ENCODE measurements around the gene SLC1A2.

Gene SLC1A2
- 0 to 0.31 (median 0.21) reads per million in 4 donors for total RNA-seq

DNA sequence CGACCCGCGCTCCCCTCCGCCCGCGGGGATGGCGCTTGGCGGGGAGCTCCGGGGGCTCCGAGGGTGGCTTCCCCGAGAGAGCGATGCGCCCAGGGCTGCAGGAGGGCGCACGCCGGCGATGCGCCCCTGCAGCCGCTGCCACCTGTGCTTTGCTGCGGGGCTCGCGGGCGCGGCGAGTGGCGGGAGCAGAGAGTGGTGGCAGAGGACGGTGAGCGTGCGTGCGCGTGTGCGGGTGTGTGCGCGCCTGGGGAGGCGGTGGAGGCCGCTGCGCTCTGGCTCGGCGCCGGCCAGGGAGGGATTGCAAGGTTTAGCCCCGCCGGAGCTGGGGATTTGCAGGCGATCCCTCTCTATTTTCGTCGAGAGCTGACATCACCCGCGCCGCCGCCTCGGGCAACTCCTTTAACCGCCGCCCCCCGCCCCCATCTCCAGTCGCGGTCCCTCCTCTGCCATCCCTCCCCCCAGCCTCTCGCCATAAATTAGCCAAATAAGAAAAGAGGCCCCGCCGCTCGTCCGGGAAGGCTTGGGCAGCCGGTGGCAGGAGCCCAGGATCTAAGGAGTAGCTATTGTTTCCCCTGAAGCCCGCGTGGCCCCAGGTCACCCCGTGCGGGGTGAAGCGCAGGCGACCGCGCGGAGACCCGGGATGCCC is at the start of gene SLC1A2:
Gene SLC1A2, minus strand, starts transcription at position 375 of the 646 bp plus-strand sequence. CDS start 592 bp downstream, outside the sequence.
- no peak for DNase-seq

DNA sequence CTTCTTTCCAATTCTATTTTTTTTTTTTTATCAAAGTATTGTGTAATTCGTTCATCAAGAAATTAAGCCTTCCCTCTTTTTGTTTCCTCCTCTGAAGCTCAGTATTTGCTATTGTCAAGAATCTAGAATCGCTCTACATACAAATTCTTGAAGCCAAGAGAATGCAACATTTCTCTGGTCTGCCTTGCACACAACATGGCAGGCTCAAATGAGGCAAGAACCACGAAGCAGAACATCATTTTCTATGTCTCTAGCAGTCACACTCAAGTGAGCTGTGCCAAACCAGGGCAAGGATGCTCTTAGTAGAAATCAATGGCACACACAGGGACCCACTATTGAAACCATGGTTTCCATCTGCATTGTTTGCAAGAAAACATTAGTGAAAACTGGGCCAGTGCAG is 46.7 kb upstream of the SLC1A2 start:
- no peak for DNase-seq

DNA sequence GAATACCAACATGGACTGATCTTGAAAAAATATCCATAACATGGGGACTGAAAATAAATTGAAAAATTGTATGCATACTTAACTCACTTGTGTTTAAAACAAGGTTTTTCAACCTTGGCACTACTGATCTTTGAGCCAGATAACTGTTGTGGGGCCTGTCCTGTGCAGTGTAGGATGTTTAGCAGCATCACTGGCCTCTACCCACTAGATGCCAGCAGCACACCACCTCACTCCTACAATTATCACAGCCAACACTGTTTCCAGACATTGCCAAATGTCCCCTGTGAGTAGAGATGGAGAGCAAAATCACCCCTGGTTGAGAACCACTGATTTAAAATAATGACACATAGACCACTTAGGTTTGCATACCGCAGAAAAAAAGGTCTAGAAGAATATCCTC is 45.0 kb upstream of the SLC1A2 start:
- no peak for DNase-seq

DNA sequence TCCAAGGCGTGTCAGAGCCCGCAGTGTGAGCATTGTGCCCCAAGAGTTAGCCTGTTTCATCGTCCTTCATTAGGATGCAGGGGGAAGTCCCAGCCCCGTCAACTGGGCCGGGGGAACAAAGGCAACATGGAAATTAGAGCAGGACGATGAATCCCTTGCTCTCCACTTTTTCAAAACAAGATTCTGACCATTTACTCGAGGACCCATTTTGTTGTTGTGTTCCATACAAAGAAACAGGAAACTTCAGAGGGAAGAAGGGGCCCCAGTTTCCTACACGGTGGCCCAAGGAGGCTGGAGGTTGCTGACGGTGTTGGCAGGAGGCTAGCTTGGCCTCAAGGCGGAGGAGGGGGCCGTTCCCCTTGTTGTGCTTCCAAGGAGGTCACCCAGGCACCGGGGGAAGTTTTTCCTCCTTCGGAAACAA is 44.0 kb upstream of the SLC1A2 start:
- no peak for DNase-seq

DNA sequence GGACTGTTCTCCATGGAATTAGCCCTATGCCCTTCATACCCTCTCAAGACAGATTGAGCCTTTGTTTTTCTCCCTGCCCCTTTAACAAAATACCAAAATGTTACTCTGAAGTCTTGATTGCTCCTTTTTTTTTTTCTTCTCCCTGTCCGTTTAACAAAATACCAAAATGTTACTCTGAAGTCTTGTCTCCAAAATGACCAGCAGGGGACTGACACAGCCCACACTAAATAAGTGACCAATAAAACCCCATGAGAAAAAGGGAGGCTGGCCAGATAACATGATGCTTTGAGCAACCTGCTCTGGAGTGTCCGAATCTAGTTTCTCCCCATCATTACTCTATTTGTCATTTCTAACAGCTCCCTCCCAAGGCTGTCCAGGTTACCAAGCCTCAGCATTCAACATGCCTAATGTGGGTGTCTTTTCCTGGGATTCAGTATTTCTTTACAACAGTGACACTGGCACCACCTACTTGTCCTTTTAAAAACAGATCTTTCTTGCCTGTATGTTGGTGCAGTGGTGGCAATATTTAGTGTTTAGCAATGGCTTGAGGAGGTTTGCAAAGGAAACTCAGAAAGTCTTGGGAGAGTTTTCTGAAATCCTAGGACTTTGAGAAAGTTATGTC is 42.7 kb upstream of the SLC1A2 start:
- no peak for DNase-seq

DNA sequence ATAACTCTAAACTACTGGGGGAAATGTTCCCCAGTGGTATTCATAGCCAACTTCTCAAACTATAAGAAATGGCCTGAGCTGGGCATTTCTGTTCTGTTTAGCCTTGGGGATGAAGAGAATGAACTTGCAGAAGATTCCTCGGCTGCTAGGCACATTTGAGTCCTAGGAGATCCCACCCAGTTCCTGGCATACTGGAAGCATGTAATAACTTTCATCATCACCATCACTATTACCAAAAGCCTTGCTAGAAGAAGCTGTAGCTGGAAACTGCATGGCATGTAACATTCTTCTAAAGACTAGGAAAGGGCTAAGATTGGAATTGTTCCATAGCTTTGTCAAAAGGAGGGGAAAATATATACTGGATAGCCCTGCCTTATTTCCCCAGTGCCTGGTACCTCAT is 40.1 kb upstream of the SLC1A2 start:
- no peak for DNase-seq

DNA sequence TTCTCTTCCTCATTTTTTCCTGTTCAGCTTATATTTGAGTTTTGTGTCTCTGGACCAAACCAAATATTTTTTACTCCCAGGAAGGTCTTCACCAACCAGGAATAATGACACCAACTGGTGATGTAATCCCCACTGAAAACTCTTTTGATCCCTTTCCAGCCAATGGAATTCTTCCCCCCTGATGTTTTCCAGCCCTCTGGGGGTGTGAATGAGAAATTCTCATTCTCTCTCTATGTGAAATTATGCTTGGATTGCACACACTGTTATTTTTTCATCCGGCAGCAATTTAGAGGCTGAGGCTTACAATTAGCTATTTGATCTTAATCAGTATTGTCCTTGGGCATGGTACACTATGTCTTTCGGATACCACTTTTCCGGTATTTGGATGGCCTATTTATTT is 39.5 kb upstream of the SLC1A2 start:
- DNase-seq: no peak

DNA sequence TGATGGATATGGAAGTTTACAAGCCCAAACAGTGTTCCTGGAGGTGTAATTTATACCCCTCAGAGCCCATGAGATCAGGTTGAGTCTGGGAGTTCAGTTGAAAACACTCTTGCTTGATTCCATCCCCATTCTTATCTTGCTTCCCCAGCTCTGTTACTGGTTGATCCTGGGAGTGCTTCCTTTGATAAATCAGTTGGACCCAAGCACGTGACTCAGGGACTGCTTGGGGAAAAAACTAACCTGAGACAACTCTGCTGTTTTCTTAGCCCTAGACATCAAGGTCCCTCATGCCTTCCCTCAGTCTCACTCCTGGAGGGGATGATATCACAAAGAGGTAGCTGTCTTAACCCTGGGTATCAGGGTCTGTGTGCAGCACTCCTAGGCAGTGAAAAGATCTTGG is 35.0 kb upstream of the SLC1A2 start:
- no peak for DNase-seq

DNA sequence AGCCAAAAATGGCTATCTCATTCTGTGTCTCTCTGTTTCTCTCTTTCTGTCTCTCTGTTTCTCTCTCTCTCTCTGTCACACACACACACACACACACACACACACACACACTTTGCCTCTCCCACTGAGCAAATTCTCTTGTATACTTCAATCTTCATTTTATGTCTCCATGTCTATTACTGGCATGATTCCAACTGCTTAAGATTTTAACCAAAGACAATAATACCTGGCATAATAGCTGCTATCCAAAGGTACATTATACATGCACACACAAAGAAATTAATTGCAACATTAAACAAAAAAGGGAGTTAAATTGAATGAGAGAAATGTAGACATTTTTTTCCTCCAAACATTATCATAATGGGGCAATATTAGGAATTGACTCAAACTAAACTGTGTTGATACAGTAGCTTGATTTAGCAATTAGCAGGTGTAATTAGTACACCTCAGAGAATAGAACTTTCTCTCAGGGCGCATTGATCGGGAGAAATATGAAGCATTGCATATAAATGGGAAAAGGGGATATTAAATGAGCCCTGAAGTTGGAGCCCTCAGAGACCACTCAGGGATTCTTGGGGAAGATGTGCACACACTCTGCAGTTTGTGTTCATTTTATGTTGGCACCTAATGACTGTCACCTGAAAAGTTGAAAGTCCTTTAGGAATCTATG is 17.4 kb upstream of the SLC1A2 start:
- DNase-seq: no peak

DNA sequence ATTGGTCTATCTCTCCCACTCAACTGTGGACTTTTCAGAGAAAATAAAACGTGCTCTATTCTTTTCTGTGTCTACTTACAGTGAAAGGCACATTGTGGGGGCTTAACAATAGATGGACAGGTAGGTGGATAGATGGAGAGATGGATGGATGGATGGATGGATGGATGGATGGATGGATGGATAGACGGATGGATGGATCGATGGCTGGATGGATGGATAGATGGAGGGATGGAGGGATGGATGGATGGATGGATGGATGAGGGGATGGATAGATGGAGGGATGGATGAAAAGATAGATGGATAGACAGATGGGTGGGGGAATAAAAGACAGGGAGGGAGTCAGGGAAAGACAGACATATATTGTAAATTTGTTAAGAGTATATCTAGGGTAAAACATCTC is 14.2 kb upstream of the SLC1A2 start:
- no peak for DNase-seq

DNA sequence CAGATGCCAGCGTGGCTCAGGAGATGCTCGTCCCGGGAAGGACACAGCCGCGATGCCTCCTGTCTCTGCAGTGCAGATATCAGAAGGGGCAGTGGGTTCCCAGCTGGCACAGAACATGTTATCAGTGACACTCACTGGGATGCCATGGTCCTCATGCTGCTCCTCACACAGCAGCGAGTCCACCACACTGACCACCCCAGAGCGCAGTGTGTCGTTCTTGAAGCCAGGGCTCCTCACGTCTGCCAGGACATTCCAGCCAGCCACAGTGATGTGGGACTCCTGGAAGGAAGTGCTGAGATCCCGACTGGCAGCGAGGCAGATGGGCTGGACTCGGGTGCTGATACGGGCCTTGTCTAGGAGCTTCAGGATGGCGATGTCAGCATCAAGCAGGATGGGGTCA is 13.1 kb upstream of the SLC1A2 start:
- DNase-seq: no peak

DNA sequence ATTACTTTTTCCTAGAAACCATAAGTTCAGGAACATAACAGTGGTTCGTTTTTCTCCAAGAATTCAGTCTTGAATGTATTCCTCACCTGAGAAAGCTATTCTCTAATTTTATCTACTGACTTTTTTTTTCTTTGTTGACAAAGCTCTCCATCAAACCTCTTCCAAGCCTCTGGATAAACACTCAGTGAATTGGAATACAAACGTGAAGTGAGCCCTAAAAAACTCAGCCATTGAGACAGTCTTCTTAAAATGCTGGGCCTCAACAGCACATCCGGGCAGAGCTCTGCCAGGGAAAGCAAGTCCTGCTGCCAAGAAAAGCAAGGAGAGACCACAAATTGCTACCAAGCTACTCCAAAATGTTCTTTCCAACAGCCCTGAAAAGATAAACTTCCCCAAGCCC is 7.7 kb upstream of the SLC1A2 start:
- DNase-seq: no peak

DNA sequence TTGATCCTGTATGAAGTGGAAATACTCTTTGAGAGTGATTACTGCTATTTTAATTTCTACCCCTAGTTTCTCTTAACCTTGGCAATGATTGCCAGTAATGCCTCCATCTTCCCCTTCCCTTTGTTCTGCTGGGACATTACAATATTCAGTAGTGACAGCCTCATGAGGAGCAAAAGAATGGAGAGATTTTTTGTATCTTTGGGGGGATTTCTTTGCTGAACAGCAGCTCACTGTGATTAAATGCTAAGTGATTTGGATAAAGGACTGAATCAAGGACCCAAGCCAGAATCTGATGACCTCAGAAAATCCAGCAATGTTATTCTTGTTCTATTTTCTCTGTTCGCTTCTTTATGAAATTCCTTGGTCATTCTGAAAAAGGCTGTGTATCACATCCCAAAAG is 7.0 kb upstream of the SLC1A2 start:
- DNase-seq: no peak

DNA sequence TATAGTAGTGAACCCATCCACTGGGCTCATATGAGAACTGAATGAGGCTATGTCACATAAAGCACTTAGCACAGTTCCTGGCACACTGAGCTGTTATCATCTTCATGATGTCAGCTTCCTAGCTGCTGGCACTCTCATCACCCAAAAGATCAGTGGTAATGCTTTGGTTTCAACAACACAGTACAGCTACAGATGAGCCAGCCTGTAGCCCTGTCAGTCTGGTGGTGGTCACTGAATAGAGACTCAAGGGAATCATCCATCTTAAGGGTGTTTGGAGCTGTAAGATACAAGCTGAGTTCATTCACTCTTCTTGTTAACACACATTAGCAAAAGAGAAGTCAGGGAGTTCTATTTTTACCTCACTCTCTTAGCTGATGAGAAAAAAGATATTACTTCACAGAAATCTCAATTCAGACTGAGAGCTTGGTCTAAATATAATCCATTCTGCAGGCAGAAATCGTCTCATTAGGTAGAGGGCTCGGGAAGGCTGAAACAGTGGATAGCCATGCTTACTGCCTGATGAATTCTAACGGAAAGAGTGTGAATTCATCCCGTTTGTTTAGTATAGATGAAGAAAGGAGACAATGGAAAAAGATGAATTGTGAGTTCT is 6.3 kb upstream of the SLC1A2 start:
- no peak for DNase-seq

DNA sequence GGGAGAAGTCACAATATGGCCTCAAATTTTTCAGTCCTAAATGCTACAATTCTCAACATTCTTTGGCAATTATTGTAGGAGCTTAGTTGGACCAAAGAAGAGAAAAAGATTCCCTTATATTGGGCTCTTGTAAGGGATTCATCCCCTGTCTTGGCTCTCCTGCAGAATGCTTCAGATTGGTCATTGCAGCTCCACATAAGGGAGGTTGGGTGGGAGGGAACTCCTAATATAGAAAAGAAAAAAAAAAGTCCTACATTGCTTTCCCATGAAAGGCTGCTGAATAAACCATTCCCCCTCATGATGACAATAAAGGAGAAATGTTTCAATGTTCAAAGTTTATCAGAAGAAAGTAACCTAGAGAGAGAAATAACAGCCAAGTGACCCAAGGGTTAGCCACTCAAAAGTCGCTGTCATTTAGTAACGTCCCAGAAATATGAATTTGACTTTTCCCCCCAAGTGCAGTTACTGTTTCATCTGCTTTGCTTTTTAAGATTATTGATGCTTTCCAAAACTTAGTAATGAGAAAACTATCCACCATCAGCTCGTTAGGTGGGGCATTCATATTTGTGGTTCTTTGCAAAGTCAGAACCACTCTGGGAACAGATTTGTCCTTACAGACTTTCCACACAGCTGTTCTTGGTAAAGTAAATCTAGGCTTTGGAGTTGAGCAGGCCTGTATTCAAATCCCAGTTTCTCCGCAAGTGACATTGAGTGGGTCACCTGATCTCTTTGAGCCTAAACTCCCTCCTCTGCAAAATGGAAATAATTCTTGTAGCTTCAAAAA is 5.0 kb upstream of the SLC1A2 start:
- DNase-seq: no peak

DNA sequence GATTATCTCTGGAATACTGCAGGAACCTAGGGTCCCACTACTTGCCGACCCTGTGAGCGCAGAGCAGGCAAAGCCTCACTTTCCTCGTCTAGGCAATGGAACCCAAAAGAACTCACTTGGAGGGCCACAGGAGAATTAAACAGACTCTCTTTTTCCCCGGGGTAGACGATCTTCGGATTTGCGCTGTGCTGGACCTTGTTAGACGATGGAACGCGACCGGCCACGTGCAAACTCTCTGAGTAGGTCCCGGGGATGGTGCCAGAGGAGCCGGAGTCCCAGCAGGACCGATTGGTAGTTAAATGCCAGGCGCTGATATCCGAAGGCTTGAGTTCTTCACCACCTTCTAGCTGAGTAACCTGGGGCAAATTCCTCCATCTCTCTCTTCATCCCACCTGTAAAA is 1.0 kb upstream of the SLC1A2 start:
- no peak for DNase-seq

DNA sequence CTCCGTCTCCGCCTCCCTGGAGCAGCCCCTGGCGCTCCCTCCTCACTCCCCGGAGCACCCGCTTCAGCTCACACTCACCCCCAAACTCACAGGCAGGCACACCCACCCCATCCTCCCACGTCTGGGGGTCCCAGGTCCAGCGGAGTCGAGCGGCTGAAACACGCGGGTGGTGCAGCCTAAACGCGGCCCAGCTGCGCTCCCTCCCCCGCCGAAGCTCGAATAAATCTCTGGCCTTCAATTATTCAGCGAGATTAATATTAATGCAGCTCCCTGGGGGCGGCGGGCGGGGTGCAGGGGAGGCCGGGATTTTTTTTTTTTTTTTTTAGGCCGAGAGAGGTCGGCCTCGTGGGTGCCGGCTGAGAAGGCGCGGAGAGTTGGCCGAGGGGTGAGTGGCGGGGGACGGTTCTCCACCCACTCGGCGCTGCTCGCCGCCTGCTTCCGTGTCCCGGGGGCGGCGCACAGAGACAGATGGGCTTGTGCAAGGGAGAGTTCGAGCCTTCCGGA is 524 bp upstream of the SLC1A2 start:
- DNase-seq: no peak

DNA sequence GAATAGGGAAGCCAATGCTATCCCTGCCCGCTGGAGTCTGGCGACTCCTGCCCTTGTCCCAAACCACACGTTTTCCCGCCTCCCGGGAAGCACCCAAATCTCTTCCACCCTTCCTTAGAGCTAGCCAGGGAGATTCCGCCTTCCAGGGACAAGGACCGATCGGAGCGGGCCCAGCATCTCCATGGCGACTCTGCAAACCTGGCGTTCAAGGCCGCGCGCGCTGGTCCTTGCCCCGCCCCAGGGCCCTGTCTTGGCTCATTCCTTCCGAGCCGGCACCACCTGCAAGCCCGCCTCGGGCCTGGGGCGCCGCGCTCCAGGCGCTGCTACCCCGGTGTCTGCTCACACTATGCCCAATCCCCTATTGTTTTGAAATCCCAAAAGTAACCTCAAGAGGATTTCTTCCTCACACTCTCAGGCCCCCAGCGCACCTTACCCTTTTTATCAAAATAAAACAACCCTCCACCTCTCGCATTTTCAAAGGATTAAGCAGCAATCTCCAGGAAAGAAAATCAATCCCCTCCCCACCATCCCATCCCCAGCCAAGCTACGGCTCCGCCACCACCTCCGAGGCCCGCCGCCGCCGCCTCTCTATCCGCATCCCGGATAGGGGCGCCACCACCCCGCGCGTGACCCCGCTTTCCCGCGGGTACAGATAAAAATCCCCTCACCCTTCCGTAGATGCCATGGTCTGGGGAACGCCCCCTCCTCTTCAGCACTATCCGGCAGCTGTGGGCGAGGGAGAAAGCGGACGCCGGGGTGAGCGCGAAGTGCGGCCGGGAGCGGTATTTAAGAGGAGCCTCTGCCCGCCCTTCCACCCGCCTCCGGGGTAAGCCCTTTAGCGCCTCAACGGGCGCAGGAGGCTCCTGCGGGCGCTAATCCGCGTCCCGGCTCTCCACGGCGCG is 825 bp downstream of the SLC1A2 start:
- DNase-seq: no peak

DNA sequence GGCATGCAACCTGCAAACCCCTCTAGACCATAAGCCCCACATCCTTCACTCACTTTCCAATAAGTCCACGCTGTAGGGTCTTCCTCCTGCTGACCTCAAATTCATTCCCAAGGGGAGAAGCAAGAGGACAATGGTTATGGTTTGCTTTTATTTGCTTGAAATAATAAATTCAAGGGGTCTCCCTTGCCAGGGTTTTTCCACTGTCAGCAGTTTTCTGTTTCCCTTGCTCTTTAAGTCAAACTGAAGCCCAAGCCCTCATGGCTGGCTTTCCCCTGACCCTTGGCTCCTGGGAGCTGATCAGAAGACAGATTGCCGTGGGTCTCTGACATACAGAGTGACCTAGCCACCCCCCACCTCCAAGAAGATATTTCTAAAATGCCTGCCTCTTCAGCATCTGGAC is 3.9 kb downstream of the SLC1A2 start:
- DNase-seq: no peak

DNA sequence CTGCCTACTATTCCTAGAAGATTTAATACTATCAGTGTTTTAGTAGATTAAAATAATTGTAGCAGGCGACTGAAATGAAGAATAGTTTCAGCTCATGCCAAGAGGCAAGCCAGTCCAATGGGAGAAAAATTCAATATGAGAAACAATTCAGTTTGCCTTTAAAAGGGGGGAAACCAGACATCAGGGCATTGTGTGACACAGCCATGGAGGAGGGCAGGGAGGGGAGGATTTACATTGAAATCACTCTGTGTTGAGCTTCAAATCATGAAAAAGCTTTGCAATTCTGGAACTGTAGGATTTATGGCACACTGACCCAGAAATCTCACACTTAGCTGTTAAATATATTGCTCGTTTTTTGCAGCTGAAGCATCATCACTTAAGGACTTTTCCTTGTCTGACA is 4.6 kb downstream of the SLC1A2 start:
- DNase-seq: no peak

DNA sequence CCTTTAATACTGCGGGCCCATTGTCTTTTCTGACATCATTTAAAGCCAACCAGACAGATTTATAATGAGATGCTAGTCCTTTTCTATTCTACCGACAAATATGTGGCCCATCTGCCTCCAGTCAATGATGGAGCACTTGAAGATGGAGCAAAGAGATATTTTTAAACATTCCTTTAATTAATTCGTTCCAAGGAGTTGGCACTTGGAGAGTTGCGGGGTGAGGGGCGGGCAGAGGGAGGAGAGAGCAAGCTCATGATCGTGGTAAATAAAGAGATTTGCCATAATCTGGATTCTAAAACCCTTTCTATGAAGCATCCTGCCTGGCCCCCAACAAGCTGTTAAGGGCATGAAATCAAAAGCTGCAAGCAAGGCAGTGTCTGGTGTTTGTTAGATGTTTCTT is 5.0 kb downstream of the SLC1A2 start:
- no peak for DNase-seq

DNA sequence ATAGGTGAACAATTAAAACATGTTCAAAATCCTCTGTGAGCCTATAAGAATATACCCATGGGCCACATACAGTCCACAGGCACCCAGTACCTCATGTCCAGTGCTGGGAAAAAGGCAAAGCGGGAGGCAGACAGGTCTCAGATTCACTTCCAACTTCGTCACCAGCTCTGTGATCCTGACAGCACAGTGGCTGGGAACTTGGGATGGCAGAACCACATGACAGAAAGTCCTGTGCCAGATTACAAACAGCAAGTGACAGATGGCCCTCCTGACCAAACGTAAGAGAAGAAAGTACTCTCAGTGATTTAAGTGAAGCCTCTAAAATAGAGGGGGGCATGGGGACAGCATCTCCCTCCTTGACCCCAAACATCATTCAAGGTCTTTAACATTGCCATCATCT is 5.8 kb downstream of the SLC1A2 start:
- no peak for DNase-seq
